ENCODE measurements around the gene SLC6A13. TPM values are rescaled to one million over a fixed set of nuclear protein-coding genes. Genes with fewer than 3 reads are reported as not detected.

Gene SLC6A13
- polyA plus RNA-seq, 3 donors: 47.4 to 52.9 (median 50.8) TPM

- no peak for DNase-seq (ENCODE audit: low read depth in 3 of 3, low spot score in 2 of 3)
These were observed 77.6 kb downstream of the SLC6A13 start for GRCh38 chr12:184811-185575.

GRCh38 chr12:182381-182892, 80.2 kb downstream of the SLC6A13 start:
- DNase-seq (ENCODE audit: low read depth in 3 of 3, low spot score in 2 of 3): no peak

DNA sequence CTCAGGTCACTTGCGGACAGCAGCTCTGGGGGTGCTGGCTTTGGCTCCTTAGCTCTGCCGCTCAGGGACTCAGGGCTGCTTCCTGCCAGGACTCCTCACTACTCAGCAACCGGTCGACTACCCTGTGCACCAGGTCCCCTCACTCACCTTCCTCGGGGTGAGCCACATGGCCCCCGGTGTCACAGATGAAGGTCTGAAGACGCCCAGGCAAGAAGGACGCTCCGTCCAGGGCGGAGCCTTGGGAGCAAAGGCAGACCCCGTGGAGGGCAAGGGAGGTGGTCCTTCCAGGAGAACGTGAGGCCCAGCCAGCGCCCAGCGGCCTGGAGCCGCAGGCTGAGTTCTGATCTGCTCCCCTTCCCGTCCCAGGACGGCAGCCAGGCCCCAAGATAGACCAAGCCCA, 80.7 kb downstream of the SLC6A13 start:
- DNase-seq (ENCODE audit: low read depth in 3 of 3, low spot score in 2 of 3): no peak

- no peak for DNase-seq (ENCODE audit: low read depth in 3 of 3, low spot score in 2 of 3)
These were observed 82.2 kb downstream of the SLC6A13 start for GRCh38 chr12:180445-180844.

DNA sequence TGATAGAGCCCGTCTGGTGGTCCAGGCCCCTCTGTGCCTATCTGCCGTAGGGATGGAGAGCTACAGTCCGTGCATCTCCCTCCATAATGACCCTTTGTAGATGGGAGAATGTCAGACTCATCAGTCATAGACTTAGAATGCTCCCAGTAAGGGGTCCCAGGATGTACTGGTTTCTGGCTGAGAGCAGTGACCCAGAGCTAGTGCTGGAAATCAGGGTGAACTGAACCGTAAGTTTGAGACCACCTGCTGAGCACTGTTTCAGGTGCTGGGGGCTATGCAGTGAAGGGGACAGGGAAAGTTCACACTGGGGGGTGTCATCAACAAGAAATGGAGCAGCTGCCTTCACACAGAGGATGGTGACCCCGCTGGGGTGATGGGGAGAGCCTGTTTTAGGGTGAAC, 82.8 kb downstream of the SLC6A13 start:
- DNase-seq (ENCODE audit: low read depth in 3 of 3, low spot score in 2 of 3): no peak

- DNase-seq (ENCODE audit: low read depth in 3 of 3, low spot score in 2 of 3): no peak
These were observed 83.3 kb downstream of the SLC6A13 start for GRCh38 chr12:179131-179884.

DNA sequence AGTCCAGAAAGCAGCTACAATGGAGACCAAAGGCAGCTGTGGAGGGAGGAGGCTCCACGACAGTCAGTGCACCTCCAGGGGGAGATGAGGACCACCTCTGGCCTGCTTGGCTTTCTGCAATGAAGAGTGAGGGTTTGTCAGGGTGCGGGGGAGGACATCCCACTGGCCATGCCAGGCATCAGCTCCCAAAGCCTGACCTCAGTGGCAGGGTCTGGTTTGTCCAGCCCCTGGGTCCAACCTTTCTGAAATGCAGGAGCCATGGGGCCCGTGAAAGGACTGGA, 83.9 kb downstream of the SLC6A13 start:
- no peak for DNase-seq (ENCODE audit: low read depth in 3 of 3, low spot score in 2 of 3)

DNA sequence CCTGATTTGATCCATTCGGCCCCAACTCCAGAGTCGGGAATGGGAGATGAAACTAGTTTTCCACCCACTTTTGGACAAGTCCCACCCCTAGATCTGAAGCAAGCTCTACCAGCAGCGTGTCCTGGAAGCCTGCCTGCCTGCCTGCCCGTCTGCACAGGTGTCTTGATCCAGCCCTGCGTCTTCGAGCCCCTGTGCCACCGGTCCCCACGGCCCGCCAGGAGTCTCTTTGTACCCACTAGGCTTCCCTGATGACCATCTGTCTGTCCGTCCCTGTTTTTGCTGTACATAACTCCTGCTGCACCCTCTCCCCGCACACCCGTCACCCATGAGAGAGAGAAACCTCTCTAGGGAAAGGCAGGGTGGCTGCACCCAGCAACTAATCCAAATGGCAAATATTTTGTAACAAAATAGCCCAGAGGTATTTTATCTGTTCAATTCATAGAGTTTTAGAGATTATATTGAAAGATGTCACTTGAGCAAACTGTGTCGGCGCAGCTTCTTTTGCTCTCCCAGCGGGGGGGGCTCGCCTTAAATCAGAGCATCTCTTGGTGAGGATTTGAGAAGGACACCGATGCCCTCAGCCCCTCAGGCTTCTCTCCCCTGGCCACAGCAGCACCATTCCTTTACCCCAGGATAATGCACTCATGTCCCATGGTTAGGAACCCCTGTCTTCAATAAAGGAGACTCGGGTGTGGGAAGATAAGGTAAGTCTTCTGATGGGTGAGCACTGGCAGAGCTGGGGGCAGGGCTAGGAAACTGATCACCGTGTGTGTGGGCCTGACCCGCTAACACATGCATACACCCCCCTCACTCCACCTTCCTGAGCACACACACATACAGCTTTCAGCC, 84.4 kb downstream of the SLC6A13 start:
- DNase-seq (ENCODE audit: low read depth in 3 of 3, low spot score in 2 of 3): no peak

- DNase-seq (ENCODE audit: low read depth in 3 of 3, low spot score in 2 of 3): no peak
These were observed 85.2 kb downstream of the SLC6A13 start for GRCh38 chr12:177336-177979.

DNA sequence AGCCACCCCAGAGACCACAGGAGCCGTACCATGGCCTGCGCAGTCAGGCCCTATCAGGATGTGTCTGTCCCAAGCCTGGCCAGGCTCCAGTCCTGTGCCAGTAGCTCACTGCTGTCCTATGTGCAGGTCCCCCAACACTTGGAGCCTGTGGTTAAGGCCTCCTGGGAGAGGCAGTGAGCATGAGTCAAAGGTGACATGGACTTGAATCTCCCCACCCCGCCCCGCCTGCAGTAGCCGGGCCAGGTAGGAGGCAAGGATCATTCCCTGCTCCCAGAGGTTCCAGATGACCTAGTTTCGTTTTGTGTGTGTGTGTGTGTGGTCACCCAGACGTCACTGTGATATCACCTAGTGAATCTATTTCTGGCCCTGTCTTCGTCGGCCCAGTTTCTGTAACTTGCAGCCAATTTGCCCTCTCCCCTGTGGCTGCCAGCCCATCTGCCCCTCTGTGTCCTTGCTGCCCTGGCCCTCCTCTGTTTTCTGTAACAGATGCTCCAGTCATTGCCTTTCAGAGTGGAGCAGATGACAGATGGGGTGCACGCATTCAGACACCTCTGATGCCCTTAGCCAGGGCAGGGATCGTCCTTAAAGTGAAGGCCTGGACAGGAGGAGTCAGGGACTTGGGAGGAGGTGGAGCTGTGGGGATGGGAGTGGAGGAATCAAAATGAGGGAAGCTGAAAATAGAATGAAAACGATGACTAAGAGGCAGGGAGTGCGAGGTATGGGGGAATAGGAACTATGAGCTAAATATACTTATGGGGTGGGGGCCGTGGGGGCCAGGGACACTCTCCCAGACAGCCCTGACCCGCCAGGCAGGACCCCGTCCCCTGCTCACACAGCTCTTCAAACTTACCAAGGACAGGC, 86.1 kb downstream of the SLC6A13 start:
- no peak for DNase-seq (ENCODE audit: low read depth in 3 of 3, low spot score in 2 of 3)

DNA sequence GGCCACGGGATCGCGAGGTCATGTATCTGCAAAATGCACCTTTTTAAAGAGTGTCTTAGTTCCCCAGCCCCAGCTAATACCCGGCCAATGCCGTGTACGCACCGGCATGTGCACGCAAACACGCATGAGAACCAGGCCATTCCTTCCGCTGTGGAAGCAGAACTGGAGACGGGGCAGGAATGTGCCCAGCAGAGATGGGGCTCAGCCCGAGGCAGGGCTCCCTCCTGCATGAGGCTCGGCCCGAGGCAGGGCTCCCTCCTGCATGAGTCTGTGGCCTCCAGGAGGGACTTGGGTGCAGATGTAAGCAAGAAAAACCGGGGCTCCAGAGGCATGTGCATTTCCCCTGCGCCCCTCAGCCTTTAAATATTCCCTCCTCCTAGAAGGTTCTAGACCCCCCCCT, 86.9 kb downstream of the SLC6A13 start:
- no peak for DNase-seq (ENCODE audit: low read depth in 3 of 3, low spot score in 2 of 3)

- no peak for DNase-seq (ENCODE audit: low read depth in 3 of 3, low spot score in 2 of 3)
These were observed 87.4 kb downstream of the SLC6A13 start for GRCh38 chr12:175250-175649.

DNA sequence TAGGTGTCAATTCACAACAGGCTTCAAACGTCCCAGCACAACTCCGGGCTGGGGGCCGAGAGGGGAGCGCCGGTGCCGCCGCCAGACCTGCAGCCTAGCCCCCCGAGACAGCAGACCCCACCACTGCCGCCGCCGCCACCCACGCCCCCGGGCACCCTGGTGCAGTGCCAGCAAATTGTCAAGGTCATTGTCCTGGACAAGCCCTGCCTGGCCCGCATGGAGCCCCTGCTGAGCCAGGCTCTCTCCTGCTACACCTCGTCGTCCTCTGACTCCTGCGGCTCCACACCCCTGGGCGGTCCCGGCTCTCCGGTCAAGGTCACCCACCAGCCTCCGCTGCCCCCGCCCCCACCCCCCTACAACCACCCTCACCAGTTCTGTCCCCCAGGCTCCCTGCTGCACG, 88.0 kb downstream of the SLC6A13 start:
- DNase-seq (ENCODE audit: low read depth in 3 of 3, low spot score in 2 of 3): no peak

- DNase-seq (ENCODE audit: low read depth in 3 of 3, low spot score in 2 of 3): no peak
These were observed 88.5 kb downstream of the SLC6A13 start for GRCh38 chr12:174124-174523.

DNA sequence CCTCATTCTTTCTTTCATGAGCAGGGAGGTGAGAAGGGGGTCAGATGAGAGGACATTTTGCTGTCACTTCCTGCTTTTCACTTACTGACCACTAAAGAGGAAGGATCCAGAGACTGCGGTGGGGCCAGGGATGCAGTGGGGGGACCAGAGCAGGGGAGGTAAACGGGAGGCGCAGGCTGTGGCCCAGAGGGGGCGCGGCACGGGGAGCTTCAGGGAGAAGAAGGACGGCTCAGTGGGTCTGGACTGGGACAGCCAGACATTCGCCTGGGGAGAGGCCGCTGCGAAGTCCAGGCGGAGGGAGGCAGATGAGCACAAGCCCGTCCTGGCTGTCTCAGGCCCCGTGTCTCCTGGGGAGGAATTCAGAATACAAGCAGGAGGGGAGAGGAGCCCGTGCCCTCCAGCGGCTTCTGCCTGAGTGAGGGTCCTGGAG, 89.9 kb downstream of the SLC6A13 start:
- no peak for DNase-seq (ENCODE audit: low read depth in 3 of 3, low spot score in 2 of 3)

DNA sequence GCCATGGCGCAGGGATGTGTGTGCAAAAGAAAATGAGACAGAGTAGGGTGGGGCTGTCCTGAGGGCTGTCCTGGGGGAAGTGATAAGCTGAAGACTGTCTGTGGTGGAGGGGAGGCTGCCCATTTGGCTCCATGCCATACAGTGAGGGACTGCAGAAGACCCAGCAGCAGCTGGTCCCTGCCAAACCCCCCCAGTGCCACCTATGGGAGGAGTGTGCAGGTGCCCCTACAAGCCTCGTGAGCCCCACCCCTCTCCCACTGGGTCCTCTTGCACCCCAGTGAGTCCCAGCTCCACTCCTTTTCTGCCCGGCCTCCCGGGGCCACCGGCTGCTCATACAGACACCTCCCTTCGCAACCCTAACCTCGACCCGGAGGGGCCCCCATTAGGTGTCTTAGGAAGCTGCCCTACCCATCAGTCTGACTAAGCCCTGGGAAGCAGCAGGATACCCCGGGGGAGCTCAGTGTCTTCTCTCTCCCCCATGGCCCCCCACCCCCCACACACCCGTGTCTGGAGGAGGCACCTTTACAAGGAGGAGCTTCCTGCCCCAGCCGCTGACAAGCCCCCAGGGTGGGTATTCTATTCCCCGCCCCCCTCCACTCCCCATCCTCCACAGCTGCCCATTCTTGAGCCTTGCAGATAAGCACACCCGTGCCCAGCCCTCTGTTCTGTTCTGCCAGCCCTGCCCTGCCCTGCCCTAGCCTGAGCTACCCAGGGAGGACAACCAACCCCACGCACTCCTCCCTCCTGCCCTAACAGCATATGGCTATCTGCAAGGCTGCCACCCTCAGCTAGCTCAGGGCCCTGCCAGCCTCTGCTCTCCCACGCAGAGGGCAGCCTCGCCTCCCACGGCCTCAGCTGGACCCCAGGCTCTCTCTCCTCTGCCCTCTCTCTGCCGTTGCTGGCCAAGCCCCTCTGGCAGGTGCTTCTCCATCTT, 90.6 kb downstream of the SLC6A13 start:
- no peak for DNase-seq (ENCODE audit: low read depth in 3 of 3, low spot score in 2 of 3)

- no peak for DNase-seq (ENCODE audit: low read depth in 3 of 3, low spot score in 2 of 3)
These were observed 91.4 kb downstream of the SLC6A13 start for GRCh38 chr12:171276-171675.

All from right renal cortex interstitium (tissue), 3 donors.